ENCODE results near the gene MMP25.
"Not testable (repeated sequence)": the region's sequence is repeated elsewhere in the genome, so short reads cannot be mapped to it uniquely, and the experiment has no call there.

Gene MMP25

DNA sequence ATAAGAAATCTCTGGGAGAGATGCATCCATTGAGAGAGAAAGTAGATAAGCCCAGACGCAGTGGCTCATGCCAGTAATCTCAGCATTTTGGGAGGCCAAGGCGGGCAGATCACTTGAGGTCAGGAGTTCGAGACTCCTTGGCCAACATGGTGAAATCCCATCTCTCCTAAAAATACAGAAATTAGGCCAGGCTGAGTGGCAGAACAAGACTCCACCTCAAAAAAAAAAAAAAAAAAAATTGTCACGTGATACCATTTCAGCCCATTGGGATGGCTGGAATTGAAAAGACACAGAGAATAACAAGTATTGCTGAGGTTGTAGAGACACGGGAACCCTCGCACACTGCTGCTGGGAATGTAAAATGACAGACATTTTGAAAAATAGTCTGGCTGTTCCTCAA is 16.2 kb downstream of the MMP25 start:
- TF ChIP-seq, protein P1, sequence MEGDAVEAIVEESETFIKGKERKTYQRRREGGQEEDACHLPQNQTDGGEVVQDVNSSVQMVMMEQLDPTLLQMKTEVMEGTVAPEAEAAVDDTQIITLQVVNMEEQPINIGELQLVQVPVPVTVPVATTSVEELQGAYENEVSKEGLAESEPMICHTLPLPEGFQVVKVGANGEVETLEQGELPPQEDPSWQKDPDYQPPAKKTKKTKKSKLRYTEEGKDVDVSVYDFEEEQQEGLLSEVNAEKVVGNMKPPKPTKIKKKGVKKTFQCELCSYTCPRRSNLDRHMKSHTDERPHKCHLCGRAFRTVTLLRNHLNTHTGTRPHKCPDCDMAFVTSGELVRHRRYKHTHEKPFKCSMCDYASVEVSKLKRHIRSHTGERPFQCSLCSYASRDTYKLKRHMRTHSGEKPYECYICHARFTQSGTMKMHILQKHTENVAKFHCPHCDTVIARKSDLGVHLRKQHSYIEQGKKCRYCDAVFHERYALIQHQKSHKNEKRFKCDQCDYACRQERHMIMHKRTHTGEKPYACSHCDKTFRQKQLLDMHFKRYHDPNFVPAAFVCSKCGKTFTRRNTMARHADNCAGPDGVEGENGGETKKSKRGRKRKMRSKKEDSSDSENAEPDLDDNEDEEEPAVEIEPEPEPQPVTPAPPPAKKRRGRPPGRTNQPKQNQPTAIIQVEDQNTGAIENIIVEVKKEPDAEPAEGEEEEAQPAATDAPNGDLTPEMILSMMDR (IDR thresholded peaks at IDR 0.05; ENCODE audit: control insufficient read depth, extremely low read depth, insufficient read depth), result no peak
- no peak for DNase-seq (ENCODE audit: low read depth)
- H3K4me3 ChIP-seq (ENCODE audit: low read depth, low read length), result no peak overlapping the region

DNA sequence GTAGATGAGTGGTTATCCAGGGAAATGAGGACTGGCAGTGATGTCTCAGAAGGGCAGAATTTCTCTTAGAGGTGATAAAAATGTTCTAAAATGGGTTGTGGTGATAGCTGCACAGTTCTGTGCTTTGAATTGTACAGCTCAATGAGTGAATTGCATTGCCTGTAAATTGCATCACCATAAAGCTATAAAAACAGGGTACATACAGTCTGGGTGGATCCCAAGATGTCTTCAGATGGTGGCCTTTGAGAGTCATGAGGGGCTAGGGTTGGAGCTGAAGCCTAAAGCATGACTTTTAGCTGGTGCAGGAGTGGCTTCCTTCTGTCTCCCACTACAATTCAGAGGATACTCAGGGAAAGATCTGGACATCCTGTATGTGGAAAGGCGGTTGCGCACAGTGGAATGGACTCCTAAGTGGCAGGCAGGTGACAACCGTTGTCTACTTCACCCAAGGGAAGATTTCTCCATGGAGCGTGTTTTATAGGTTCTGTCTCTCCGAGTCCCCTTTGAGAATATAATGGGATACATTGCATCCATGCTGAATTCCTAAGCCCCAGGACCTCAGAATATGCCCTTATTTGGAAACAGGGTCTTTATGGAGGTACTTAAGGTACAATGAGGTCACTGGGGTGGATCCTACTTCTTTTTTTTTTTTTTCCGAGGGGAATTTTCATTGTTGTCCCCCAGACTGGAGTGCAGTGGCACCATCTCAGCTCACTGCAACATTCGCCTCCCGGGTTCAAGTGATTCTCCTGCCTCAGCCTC is 17.4 kb downstream of the MMP25 start:
- no peak overlapping the region for H3K4me3 ChIP-seq (ENCODE audit: low read depth, low read length)
- TF ChIP-seq, protein P1 (IDR thresholded peaks at IDR 0.05; ENCODE audit: control insufficient read depth, extremely low read depth, insufficient read depth), result no peak
- no peak for DNase-seq (ENCODE audit: low read depth)

DNA sequence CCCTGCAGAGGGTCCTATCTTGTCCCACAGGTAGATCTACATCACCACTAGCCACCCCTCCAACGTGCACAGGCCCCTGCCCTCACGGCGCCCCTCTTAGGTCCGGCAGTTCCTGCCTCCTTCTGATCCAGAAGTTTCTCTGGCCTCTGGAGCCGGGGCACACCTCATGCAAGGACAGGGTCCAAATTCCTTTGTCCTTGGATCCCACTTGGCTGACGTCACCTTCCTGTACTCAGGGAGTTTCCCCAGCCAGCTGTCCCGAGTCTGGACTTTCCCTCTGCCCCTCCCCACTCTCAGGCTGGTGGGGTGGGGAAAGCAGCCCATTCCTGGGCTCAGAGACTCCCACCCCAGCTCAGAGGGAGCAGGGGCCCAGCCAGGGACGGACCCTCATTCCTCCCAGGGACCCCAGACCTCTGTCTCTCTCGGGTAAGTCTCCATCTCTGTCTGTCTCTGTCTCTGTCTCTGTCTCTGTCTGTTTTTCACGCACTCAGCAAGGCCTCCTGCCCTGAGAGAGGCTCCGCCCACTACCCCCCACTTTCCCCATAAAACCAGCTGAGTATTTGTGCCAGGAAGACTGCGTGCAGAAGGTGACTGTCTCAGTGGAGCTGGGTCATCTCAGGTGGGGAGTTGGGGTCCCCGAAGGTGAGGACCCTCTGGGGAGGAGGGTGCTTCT is 18.8 kb downstream of the MMP25 start, which contains the start of gene IL32:
Gene IL32 (plus strand): TSS at position 572 of the 673 bp plus-strand sequence. CDS start 172 bp downstream, outside the sequence.
- H3K4me3 ChIP-seq (ENCODE audit: low read depth, low read length), result 0 out of 2 replicates have a peak within 1 kb of the TSS, but pooled peaks have one; percentile 9
- TF ChIP-seq, protein P1 (IDR thresholded peaks at IDR 0.05; ENCODE audit: control insufficient read depth, extremely low read depth, insufficient read depth), result no peak
- DNase-seq (ENCODE audit: low read depth), result no peak

DNA sequence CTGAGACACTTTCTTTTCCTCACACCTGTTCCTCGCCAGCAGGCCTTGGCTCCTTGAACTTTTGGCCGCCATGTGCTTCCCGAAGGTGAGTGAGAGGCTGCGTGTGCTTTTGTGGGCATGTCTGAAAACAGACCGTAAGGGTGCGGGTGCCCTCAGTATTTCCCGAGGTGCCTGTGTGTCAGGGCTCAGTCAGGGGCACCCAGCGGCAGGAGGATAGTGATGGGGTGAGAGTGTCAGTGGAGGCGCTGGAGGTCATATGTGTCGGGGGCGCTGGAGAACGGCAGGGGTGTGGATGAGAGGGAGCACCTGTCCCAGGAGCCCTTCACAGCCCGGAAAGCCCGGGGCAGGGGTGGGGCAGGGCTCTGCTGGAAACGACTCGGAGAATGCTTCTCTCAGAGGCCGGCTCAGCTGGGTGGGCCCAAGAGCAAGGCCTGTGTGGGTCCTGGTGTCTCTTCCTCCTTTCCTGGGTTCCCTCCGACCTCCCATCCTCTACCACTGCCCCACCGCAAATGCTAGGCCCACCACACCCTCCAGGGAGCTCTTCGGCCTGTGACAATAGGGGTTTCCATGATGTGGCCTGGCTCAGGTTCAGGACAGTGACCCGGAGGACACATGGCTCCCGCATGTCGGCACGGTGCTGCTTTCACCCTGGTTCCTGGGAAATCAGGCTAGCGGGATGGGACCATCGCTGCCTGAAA is 19.5 kb downstream of the MMP25 start:
- DNase-seq (ENCODE audit: low read depth), result no peak
- TF ChIP-seq, protein P1 (IDR thresholded peaks at IDR 0.05; ENCODE audit: control insufficient read depth, extremely low read depth, insufficient read depth), result no peak
- 0 out of 2 replicates have a peak overlapping the region, but pooled peaks have one; percentile 9 for H3K4me3 ChIP-seq (ENCODE audit: low read depth, low read length)

DNA sequence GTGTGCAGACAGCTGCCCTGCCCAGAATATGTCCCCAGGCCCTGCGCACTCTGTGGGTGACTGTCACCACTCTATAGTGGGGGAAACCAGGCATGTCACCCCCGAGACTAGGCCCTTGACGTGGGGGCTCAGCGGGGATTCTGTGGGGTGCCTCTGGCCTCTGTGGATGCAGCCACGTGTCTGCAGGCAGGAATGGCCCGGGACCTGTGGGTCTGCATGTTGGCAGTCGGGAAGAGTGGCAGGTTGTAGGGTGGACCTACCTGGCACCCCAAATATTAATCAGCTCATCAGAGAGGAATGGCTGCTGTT is 20.0 kb downstream of the MMP25 start:
- TF ChIP-seq, protein P1 (IDR thresholded peaks at IDR 0.05; ENCODE audit: control insufficient read depth, extremely low read depth, insufficient read depth), result no peak
- DNase-seq (ENCODE audit: low read depth), result no peak
- H3K4me3 ChIP-seq (ENCODE audit: low read depth, low read length), result no peak overlapping the region

DNA sequence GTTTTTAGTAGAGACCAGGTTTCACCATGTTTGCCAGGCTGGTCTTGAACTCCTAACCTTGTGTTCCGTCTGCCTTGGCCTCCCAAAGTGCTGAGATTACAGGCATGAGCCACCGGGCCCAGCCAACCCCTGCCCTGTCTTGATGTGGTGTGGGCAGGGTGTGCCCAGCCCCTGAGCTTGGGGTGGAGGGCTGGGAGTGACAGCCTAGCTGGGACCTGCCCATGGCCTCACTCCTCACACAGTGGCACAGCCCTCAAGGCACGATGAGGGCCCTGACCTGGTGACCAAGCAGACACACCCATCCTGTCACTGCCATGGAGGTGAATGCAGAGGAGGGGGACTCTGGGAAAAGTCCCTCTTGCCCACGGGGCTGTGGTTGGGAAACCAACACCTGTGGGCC is 22.1 kb downstream of the MMP25 start:
- TF ChIP-seq, protein P1 (IDR thresholded peaks at IDR 0.05; ENCODE audit: control insufficient read depth, extremely low read depth, insufficient read depth), result no peak
- H3K4me3 ChIP-seq (ENCODE audit: low read depth, low read length), result no peak overlapping the region
- DNase-seq (ENCODE audit: low read depth), result no peak

DNA sequence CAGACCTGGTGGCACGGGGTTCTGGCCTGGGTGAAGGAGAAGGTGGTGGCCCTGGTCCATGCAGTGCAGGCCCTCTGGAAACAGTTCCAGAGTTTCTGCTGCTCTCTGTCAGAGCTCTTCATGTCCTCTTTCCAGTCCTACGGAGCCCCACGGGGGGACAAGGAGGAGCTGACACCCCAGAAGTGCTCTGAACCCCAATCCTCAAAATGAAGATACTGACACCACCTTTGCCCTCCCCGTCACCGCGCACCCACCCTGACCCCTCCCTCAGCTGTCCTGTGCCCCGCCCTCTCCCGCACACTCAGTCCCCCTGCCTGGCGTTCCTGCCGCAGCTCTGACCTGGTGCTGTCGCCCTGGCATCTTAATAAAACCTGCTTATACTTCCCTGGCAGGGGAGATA is 22.8 kb downstream of the MMP25 start:
- H3K4me3 ChIP-seq (ENCODE audit: low read depth, low read length); DNase-seq (ENCODE audit: low read depth): not testable (repeated sequence)
